ENCODE results near the gene ARL10.

ARL10 gene

GRCh38 chr5:176420972-176421544 lies 55.8 kb downstream of the ARL10 start:
- H3K27me3 ChIP-seq, result no peaks in the 10 kb centered on the region; the same call in 1 of the 2 replicates
- no peak for DNase-seq
- H3K4me1 ChIP-seq, result no peaks in the 10 kb centered on the region
- no peak overlapping the region for H3K4me3 ChIP-seq (ENCODE audit: low read depth, low read length)
- no peak for TF ChIP-seq CTCF (IDR thresholded peaks at IDR 0.05; ENCODE audit: low read depth, low read length)
- no peaks in the 10 kb centered on the region for H3K9me3 ChIP-seq
- no peaks in the 10 kb centered on the region for H3K36me3 ChIP-seq

GRCh38 chr5:176424181-176424580 lies 58.9 kb downstream of the ARL10 start:
- Histone ChIP-seq H3K4me3 (ENCODE audit: low read depth, low read length) (no peak overlapping the region), H3K9me3 (no peaks in the 10 kb centered on the region), H3K4me1 (no peaks in the 10 kb centered on the region), H3K27me3 (no peaks in the 10 kb centered on the region; the same call in 1 of the 2 replicates), H3K36me3 (no peaks in the 10 kb centered on the region)
- TF ChIP-seq CTCF (IDR thresholded peaks at IDR 0.05; ENCODE audit: low read depth, low read length), result no peak
- no peak for DNase-seq

- Histone ChIP-seq H3K36me3 (no peaks in the 10 kb centered on the region), H3K27me3 (no peaks in the 10 kb centered on the region; the same call in 1 of the 2 replicates), H3K4me3 (ENCODE audit: low read depth, low read length) (no peak overlapping the region), H3K4me1 (no peaks in the 10 kb centered on the region), H3K9me3 (no peaks in the 10 kb centered on the region)
- TF ChIP-seq CTCF (IDR thresholded peaks at IDR 0.05; ENCODE audit: low read depth, low read length), result no peak
- DNase-seq, result no peak
Measured at GRCh38 chr5:176425138-176425537, 59.9 kb downstream of the ARL10 start.

- H3K4me1 ChIP-seq, result no peaks in the 10 kb centered on the region
- no peak for DNase-seq
- no peaks in the 10 kb centered on the region for H3K27me3 ChIP-seq
- no peaks in the 10 kb centered on the region for H3K36me3 ChIP-seq
- H3K9me3 ChIP-seq, result no peaks in the 10 kb centered on the region
- no peak overlapping the region for H3K4me3 ChIP-seq (ENCODE audit: low read depth, low read length)
- TF ChIP-seq CTCF (IDR thresholded peaks at IDR 0.05; ENCODE audit: low read depth, low read length), result no peak
Measured at GRCh38 chr5:176425791-176426190, 60.5 kb downstream of the ARL10 start.

GRCh38 chr5:176426876-176427275 lies 61.6 kb downstream of the ARL10 start:
- DNase-seq, result no peak
- Histone ChIP-seq H3K4me3 (ENCODE audit: low read depth, low read length) (no peak overlapping the region), H3K4me1 (no peaks in the 10 kb centered on the region), H3K36me3 (no peaks in the 10 kb centered on the region), H3K9me3 (no peaks in the 10 kb centered on the region), H3K27me3 (no peaks in the 10 kb centered on the region)
- TF ChIP-seq CTCF (IDR thresholded peaks at IDR 0.05; ENCODE audit: low read depth, low read length), result no peak

- H3K4me1 ChIP-seq, result no peaks in the 10 kb centered on the region
- no peaks in the 10 kb centered on the region for H3K36me3 ChIP-seq
- no peak for TF ChIP-seq CTCF (IDR thresholded peaks at IDR 0.05; ENCODE audit: low read depth, low read length)
- no peaks in the 10 kb centered on the region for H3K9me3 ChIP-seq
- no peak overlapping the region for H3K4me3 ChIP-seq (ENCODE audit: low read depth, low read length)
- DNase-seq, result no peak
- H3K27me3 ChIP-seq, result no peaks in the 10 kb centered on the region
Measured at GRCh38 chr5:176427971-176428370, 62.7 kb downstream of the ARL10 start.
